Measurements from ENCODE around the gene CD164L2.
A peak's percentile ranks its signal among the peaks of the same experiment; 100 is the strongest.

Gene CD164L2

GRCh38 chr1:27336756-27337155, 46.4 kb downstream of the CD164L2 start:
- TF ChIP-seq CTCF (conservative IDR thresholded peaks at IDR 0.05; ENCODE audit: low read length): no peak
- H3K4me3 ChIP-seq (ENCODE audit: low read length): no peak overlapping the region
- no peak for DNase-seq (ENCODE audit: low read depth)

GRCh38 chr1:27335506-27336422, 47.4 kb downstream of the CD164L2 start:
- no peak for TF ChIP-seq CTCF (conservative IDR thresholded peaks at IDR 0.05; ENCODE audit: low read length)
- DNase-seq (ENCODE audit: low read depth): no peak
- H3K4me3 ChIP-seq (ENCODE audit: low read length): no peak overlapping the region

- no peak for TF ChIP-seq CTCF (conservative IDR thresholded peaks at IDR 0.05; ENCODE audit: low read length)
- no peak overlapping the region for H3K4me3 ChIP-seq (ENCODE audit: low read length)
- no peak for DNase-seq (ENCODE audit: low read depth)
Observed at GRCh38 chr1:27333717-27334279, 49.3 kb downstream of the CD164L2 start.

GRCh38 chr1:27332536-27333281, 50.4 kb downstream of the CD164L2 start:
- peak; percentile 28 for DNase-seq (ENCODE audit: low read depth)
- no peak overlapping the region for H3K4me3 ChIP-seq (ENCODE audit: low read length)
- TF ChIP-seq CTCF (conservative IDR thresholded peaks at IDR 0.05; ENCODE audit: low read length): peak; percentile 81

- no peak for TF ChIP-seq CTCF (conservative IDR thresholded peaks at IDR 0.05; ENCODE audit: low read length)
- no peak overlapping the region for H3K4me3 ChIP-seq (ENCODE audit: low read length)
- no peak for DNase-seq (ENCODE audit: low read depth)
Observed at GRCh38 chr1:27331922-27332321, 51.2 kb downstream of the CD164L2 start.

- no peak overlapping the region for H3K4me3 ChIP-seq (ENCODE audit: low read length)
- TF ChIP-seq CTCF (conservative IDR thresholded peaks at IDR 0.05; ENCODE audit: low read length): no peak
- DNase-seq (ENCODE audit: low read depth): no peak
Observed at GRCh38 chr1:27331426-27331825, 51.7 kb downstream of the CD164L2 start.
